GM19023 (cell line): Measurements from ENCODE around the gene RALA.
"Not testable (repeated sequence)": the region's sequence is repeated elsewhere in the genome, so short reads cannot be mapped to it uniquely, and the experiment has no call there.

ENCODE experiments used
- ATAC-seq: cut with Tn5 transposase; IDR thresholded peaks from one replicate; pipeline ENCODE4 v1.9.1; 2021; ENCODE audit warnings: mild to moderate bottlenecking, moderate library complexity; ENCODE audit not compliant: unreplicated experiment

Gene RALA

GRCh38 chr7:39721919-39722597, 98.7 kb downstream of the RALA start:
- ATAC-seq = no peak

- no peak for ATAC-seq
These were observed 104.0 kb downstream of the RALA start for GRCh38 chr7:39727231-39728012.

GRCh38 chr7:39732837-39733804, 109.7 kb downstream of the RALA start:
- ATAC-seq = peak; percentile 95

GRCh38 chr7:39733881-39734632, 110.7 kb downstream of the RALA start:
- ATAC-seq = no peak

GRCh38 chr7:39734633-39735004, 111.2 kb downstream of the RALA start:
- ATAC-seq = no peak

- ATAC-seq = no peak
These were observed 112.5 kb downstream of the RALA start for GRCh38 chr7:39735903-39736302.

GRCh38 chr7:39741942-39742623, 118.7 kb downstream of the RALA start:
- no peak for ATAC-seq

- no peak for ATAC-seq
These were observed 121.2 kb downstream of the RALA start for GRCh38 chr7:39744620-39745019.

- ATAC-seq = no peak
These were observed 121.9 kb downstream of the RALA start for GRCh38 chr7:39745320-39745719.

GRCh38 chr7:39746103-39746819, 122.9 kb downstream of the RALA start:
- ATAC-seq = peak; percentile 49

GRCh38 chr7:39749177-39749576, 125.8 kb downstream of the RALA start:
- ATAC-seq = no peak

GRCh38 chr7:39749717-39750116, 126.3 kb downstream of the RALA start:
- no peak for ATAC-seq

- ATAC-seq = no peak
These were observed 127.1 kb downstream of the RALA start for GRCh38 chr7:39750253-39751077.

GRCh38 chr7:39753237-39753636, 129.9 kb downstream of the RALA start:
- ATAC-seq = not testable (repeated sequence)

- no peak for ATAC-seq
These were observed 130.5 kb downstream of the RALA start for GRCh38 chr7:39753823-39754325.

GRCh38 chr7:39754326-39755120, 131.2 kb downstream of the RALA start:
- no peak for ATAC-seq

GRCh38 chr7:39757604-39758003, 134.2 kb downstream of the RALA start:
- ATAC-seq = no peak
